Transverse colon (tissue), 4 donors: Measurements from ENCODE around the gene CSH1. TPM values are rescaled to one million over a fixed set of nuclear protein-coding genes. Genes with fewer than 3 reads are reported as not detected.
A peak's percentile ranks its signal among the peaks of the same experiment; 100 is the strongest.

ENCODE experiments used
- DNase-seq: peaks from one replicate; pipeline ENCODE4 v3.0.0-alpha.2; 2019
- H3K27ac ChIP-seq, 4 donors: fragments of 200-600 bp; sonication (generic); 2 replicates each; pipeline ENCODE4 v1.5.1; 2016 to 2018; ENCODE audit warnings: inconsistent platforms in 4 of 4
- H3K27me3 ChIP-seq: fragments of 200-600 bp; sonication (generic); 2 replicates; pipeline ENCODE4 v1.5.1; 2017; ENCODE audit warnings: inconsistent platforms
- H3K36me3 ChIP-seq, 4 donors: fragments of 200-600 bp; sonication (generic); 2 replicates each; pipeline ENCODE4 v1.5.1; 2017 to 2019; ENCODE audit warnings: inconsistent platforms in 4 of 4
- H3K4me1 ChIP-seq, 4 donors: fragments of 200-600 bp; sonication (generic); 2 replicates each; pipeline ENCODE4 v1.5.1; 2017 to 2020; ENCODE audit warnings: inconsistent platforms in 4 of 4
- H3K4me3 ChIP-seq, 4 donors: fragments of 200-600 bp; sonication (generic); 1 replicate in 1 of 4; 2 replicates in 3 of 4; pipeline versions ENCODE4 v1.5.1 to v1.6.1; 2017 to 2019; ENCODE audit warnings: inconsistent platforms in 4 of 4
- H3K9me3 ChIP-seq, 2 donors: fragments of 200-600 bp; sonication (generic); 2 replicates each; pipeline ENCODE4 v1.5.1; 2017 to 2019; ENCODE audit warnings: inconsistent platforms in 2 of 2
- EP300 ChIP-seq: sonication (generic); formaldehyde crosslinking; IDR thresholded peaks from one replicate; pipeline ENCODE4 v1.6.1; 2017; ENCODE audit warnings: antibody characterized with exemption, low read depth
- POLR2A ChIP-seq: fragments of 450-650 bp; IDR thresholded peaks from one replicate; pipeline ENCODE4 v1.6.1; 2016; ENCODE audit warnings: antibody characterized with exemption, mild to moderate bottlenecking, moderate library complexity
- POLR2AphosphoS5 ChIP-seq, 3 donors: sonication (generic); formaldehyde crosslinking; IDR thresholded peaks; one replicate each; pipeline ENCODE4 v1.6.1; 2016; ENCODE audit warnings: antibody characterized with exemption in 3 of 3
- WGBS, 2 donors: methylation state at CpG; one replicate each; pipeline ENCODE4 v1.1.5; 2018; ENCODE audit warnings: low coverage in 1 of 2; 5-methylcytosine and 5-hydroxymethylcytosine counted together
- in situ Hi-C, 4 donors: fragments of 200-750 bp; cut with MboI; loops; one replicate each; pipeline versions ENCODE4 v1.15.0 to v1.15.1; 2017; ENCODE audit warnings: low sequenced_read_pairs in 3 of 4, low pct_ligation_motif_present in 1 of 4, low pct_unique_long_range_greater_than_20kb in 1 of 4
- intact Hi-C: fragments of 100-400 bp; cut with DNase I; formaldehyde crosslinking; loops from one replicate; pipeline ENCODE4 v1.15.1; 2023; ENCODE audit warnings: low total_unique reads
- total RNA-seq, 4 donors: library from RNA; depleted of rRNA; stranded (reverse); fragments of >200 nt; gene quantifications; one replicate each; pipeline ENCODE4 v1.1.0, GENCODE V29; 2016
- TF ChIP-seq, protein P1 (sequence below), 5 experiments: fragments of 200-600 bp in 3 of 5; fragments of 450-650 bp in 2 of 5; sonication (generic) in 3 of 5; IDR thresholded peaks; 1 replicate in 2 of 5; 2 replicates in 3 of 5; pipeline ENCODE4 v1.5.1; 2016 to 2017; ENCODE audit warnings: antibody characterized with exemption in 5 of 5, inconsistent platforms in 3 of 5, mild to moderate bottlenecking in 2 of 5, moderate library complexity in 1 of 5

CSH1 gene
- total RNA-seq, 4 donors from 2014 or later = not detected

GRCh38 chr17:63934183-63935112 is 38.1 kb upstream of the CSH1 start:
- DNase-seq = no peak
- H3K36me3 ChIP-seq = no peaks in the 10 kb centered on the region
- TF ChIP-seq EP300 = no peak
- no peak for TF ChIP-seq POLR2AphosphoS5 (IDR thresholded peaks at IDR 0.05)
- no peak for TF ChIP-seq POLR2A
- TF ChIP-seq, protein P1, sequence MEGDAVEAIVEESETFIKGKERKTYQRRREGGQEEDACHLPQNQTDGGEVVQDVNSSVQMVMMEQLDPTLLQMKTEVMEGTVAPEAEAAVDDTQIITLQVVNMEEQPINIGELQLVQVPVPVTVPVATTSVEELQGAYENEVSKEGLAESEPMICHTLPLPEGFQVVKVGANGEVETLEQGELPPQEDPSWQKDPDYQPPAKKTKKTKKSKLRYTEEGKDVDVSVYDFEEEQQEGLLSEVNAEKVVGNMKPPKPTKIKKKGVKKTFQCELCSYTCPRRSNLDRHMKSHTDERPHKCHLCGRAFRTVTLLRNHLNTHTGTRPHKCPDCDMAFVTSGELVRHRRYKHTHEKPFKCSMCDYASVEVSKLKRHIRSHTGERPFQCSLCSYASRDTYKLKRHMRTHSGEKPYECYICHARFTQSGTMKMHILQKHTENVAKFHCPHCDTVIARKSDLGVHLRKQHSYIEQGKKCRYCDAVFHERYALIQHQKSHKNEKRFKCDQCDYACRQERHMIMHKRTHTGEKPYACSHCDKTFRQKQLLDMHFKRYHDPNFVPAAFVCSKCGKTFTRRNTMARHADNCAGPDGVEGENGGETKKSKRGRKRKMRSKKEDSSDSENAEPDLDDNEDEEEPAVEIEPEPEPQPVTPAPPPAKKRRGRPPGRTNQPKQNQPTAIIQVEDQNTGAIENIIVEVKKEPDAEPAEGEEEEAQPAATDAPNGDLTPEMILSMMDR (IDR thresholded peaks at IDR 0.05) = no peak
- WGBS, 2 donors = 65 to 78% methylated on average over 4 to 21 of the region's 21 CpGs
- in situ Hi-C loops = no loop called here
- H3K4me1 ChIP-seq = peaks cover 0 to 14% (median 3%) of the 10 kb centered on the region in 4 donors
- no peak overlapping the region for H3K4me3 ChIP-seq
- no peak overlapping the region for H3K27ac ChIP-seq
- intact Hi-C loops = no loop called here
- H3K9me3 ChIP-seq = no peaks in the 10 kb centered on the region
- no peaks in the 10 kb centered on the region for H3K27me3 ChIP-seq

GRCh38 chr17:63933598-63933997 is 37.2 kb upstream of the CSH1 start:
- Histone ChIP-seq H3K27me3 (no peaks in the 10 kb centered on the region), H3K27ac (no peak overlapping the region), H3K4me3 (no peak overlapping the region), H3K9me3 (no peaks in the 10 kb centered on the region), H3K36me3 (no peaks in the 10 kb centered on the region), H3K4me1 (peaks cover 0 to 14% (median 3%) of the 10 kb centered on the region in 4 donors)
- intact Hi-C loops (no loop called here), in situ Hi-C loops (no loop called here)
- 86 to 90% methylated on average over 4 to 8 of the region's 8 CpGs for WGBS, 2 donors
- no peak for DNase-seq
- no peak for TF ChIP-seq POLR2A
- TF ChIP-seq, protein P1 (IDR thresholded peaks at IDR 0.05) = no peak
- no peak for TF ChIP-seq EP300
- TF ChIP-seq POLR2AphosphoS5 (IDR thresholded peaks at IDR 0.05) = no peak

DNA sequence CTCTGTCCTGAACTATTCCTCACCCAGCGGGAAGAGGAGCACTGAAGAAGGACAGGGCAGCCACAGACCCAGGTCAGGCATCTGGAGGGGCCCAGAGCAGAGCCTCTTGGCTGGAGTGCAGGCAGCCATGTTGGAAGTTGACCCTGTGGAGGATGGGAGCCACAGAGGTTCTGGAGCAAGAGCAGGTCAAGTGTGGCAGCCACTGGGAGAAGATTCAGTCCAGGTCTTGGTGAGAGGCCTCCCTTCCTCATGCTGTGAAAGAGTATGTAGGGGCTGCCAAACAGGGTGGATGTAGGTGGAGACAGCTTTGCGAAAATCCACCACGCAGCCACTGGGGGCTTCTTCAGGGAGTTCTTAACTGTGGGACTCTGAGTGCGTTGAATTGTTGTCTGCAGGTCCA is 36.3 kb upstream of the CSH1 start:
- H3K27me3 ChIP-seq = no peaks in the 10 kb centered on the region
- 77 to 100% methylated on average over 2 to 4 of the region's 4 CpGs for WGBS, 2 donors
- DNase-seq = no peak
- H3K4me3 ChIP-seq = no peak overlapping the region
- intact Hi-C loops = no loop called here
- H3K4me1 ChIP-seq = peaks cover 0 to 14% (median 3%) of the 10 kb centered on the region in 4 donors
- no peak for TF ChIP-seq POLR2A
- no peak for TF ChIP-seq POLR2AphosphoS5 (IDR thresholded peaks at IDR 0.05)
- TF ChIP-seq EP300 = no peak
- TF ChIP-seq, protein P1 (IDR thresholded peaks at IDR 0.05) = no peak
- H3K9me3 ChIP-seq = no peaks in the 10 kb centered on the region
- peak overlapping the region in 2 of 4 donors; percentile 37 to 53 for H3K27ac ChIP-seq
- in situ Hi-C loops = no loop called here
- no peaks in the 10 kb centered on the region for H3K36me3 ChIP-seq

DNA sequence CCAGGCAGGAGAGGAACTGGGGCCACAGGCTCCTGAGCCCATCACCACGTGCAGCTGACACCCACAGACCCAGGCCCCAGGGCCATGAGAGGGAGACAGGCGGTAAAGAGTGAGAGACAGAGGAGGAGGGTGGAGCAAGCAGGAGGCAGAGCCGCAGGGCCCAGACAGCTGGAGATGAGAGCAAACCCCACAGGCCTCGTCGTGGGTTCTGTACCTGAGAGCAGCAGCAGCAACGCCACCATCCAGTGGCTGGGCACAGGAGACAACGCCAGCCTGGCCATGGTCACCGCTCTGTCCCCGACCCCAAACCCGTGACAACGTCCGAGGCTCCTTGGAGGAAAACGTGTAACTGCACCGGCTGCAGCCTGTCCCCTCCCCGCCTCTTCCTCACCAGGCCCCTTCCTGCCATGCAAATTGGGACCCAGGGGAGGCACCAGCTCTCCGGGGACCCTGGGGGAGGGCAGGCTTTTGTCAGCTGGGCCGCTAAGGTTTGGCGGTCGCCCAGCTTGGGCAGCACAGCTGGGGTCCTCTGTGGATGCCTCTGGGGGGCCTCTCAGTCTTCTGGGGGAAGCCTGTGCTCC is 35.7 kb upstream of the CSH1 start, which contains the start of gene CD79B:
TSS of gene CD79B (minus strand) at position 351 of the 581 bp plus-strand sequence. CDS start at position 281, 70 bp downstream.
- in situ Hi-C loops = no loop called here
- peak; percentile 60 for DNase-seq
- no peak for TF ChIP-seq POLR2AphosphoS5 (IDR thresholded peaks at IDR 0.05)
- TF ChIP-seq POLR2A = peak; percentile 16
- 59% methylated on average over 16 of the region's 19 CpGs; no CpG with 5 or more reads in 1 of the 2 donors for WGBS, 2 donors
- peak within 1 kb of the TSS; percentile 25 to 53 (median 37) for H3K27ac ChIP-seq
- no peaks in the 10 kb centered on the region for H3K36me3 ChIP-seq
- H3K4me1 ChIP-seq = peaks cover 0 to 14% (median 3%) of the 10 kb centered on the region in 4 donors
- intact Hi-C loops = no loop called here
- H3K27me3 ChIP-seq = no peaks in the 10 kb centered on the region
- no peaks in the 10 kb centered on the region for H3K9me3 ChIP-seq
- H3K4me3 ChIP-seq = peak within 1 kb of the TSS in 2 of 4 donors; percentile 12 to 30
